Suppressor macrophage treated with lipopolysaccharide for 1 hour (primary cell): Measurements from ENCODE around the gene ALX4.
A peak's percentile ranks its signal among the peaks of the same experiment; 100 is the strongest.

Source experiments
- DNase-seq, 3 donors: peaks; one replicate each; pipeline ENCODE4 v3.0.0-alpha.2; 2020 to 2022

Gene ALX4

GRCh38 chr11:44309478-44310205 lies at the start of gene ALX4:
ALX4 (minus strand) TSS chr11:44310139; CDS start chr11:44310062, 77 bp downstream.
- DNase-seq: peak in 2 of 3 donors; percentile 23 to 62

GRCh38 chr11:44359162-44359561 lies 49.2 kb upstream of the ALX4 start:
- DNase-seq: no peak

- no peak for DNase-seq
These were observed 48.8 kb upstream of the ALX4 start for GRCh38 chr11:44358713-44359112.

GRCh38 chr11:44357711-44358110 lies 47.8 kb upstream of the ALX4 start:
- DNase-seq: no peak

GRCh38 chr11:44356351-44356750 lies 46.4 kb upstream of the ALX4 start:
- no peak for DNase-seq

- peak in 1 of 3 donors; percentile 25 for DNase-seq
These were observed 42.1 kb upstream of the ALX4 start for GRCh38 chr11:44351898-44352498.

- DNase-seq: peak; percentile 26 to 36 (median 34)
These were observed 41.2 kb upstream of the ALX4 start for GRCh38 chr11:44351006-44351660.

- no peak for DNase-seq
These were observed 39.4 kb upstream of the ALX4 start for GRCh38 chr11:44349328-44349727.

- no peak for DNase-seq
These were observed 38.8 kb upstream of the ALX4 start for GRCh38 chr11:44348721-44349120.

GRCh38 chr11:44348114-44348513 lies 38.2 kb upstream of the ALX4 start:
- DNase-seq: no peak

- no peak for DNase-seq
These were observed 37.6 kb upstream of the ALX4 start for GRCh38 chr11:44347538-44347937.

GRCh38 chr11:44346983-44347382 lies 37.0 kb upstream of the ALX4 start:
- no peak for DNase-seq

- DNase-seq: no peak
These were observed 35.8 kb upstream of the ALX4 start for GRCh38 chr11:44345781-44346180.

GRCh38 chr11:44344921-44345320 lies 35.0 kb upstream of the ALX4 start:
- DNase-seq: no peak

- no peak for DNase-seq
These were observed 34.5 kb upstream of the ALX4 start for GRCh38 chr11:44344423-44344820.

- DNase-seq: no peak
These were observed 34.0 kb upstream of the ALX4 start for GRCh38 chr11:44343778-44344422.

GRCh38 chr11:44342616-44343015 lies 32.7 kb upstream of the ALX4 start:
- no peak for DNase-seq

- DNase-seq: no peak
These were observed 30.7 kb upstream of the ALX4 start for GRCh38 chr11:44340656-44341055.

- no peak for DNase-seq
These were observed 29.6 kb upstream of the ALX4 start for GRCh38 chr11:44339530-44339883.

- DNase-seq: no peak
These were observed 29.0 kb upstream of the ALX4 start for GRCh38 chr11:44338698-44339529.

- DNase-seq: no peak
These were observed 28.1 kb upstream of the ALX4 start for GRCh38 chr11:44338026-44338425.

GRCh38 chr11:44335919-44336318 lies 26.0 kb upstream of the ALX4 start:
- no peak for DNase-seq
